HG02852 (cell line): ENCODE data around the gene CAMK1D.
"Not testable (repeated sequence)": the region's sequence is repeated elsewhere in the genome, so short reads cannot be mapped to it uniquely, and the experiment has no call there.

Source experiments
- ATAC-seq: cut with Tn5 transposase; IDR thresholded peaks from one replicate; pipeline ENCODE4 v1.9.1; 2021; ENCODE audit warnings: mild to moderate bottlenecking, moderate library complexity; ENCODE audit not compliant: unreplicated experiment

CAMK1D gene

GRCh38 chr10:12348870-12349628 is at the start of gene CAMK1D:
Gene CAMK1D (plus strand): TSS chr10:12349547.
- peak; percentile 39 for ATAC-seq

- ATAC-seq, result not testable (repeated sequence)
Observed at GRCh38 chr10:12301036-12301435, 48.3 kb upstream of the CAMK1D start.

- no peak for ATAC-seq
Observed at GRCh38 chr10:12308057-12308456, 41.3 kb upstream of the CAMK1D start.

- ATAC-seq, result no peak
Observed at GRCh38 chr10:12308736-12309375, 40.5 kb upstream of the CAMK1D start.

GRCh38 chr10:12309783-12310182 is 39.6 kb upstream of the CAMK1D start:
- ATAC-seq, result not testable (repeated sequence)

- no peak for ATAC-seq
Observed at GRCh38 chr10:12314836-12315235, 34.5 kb upstream of the CAMK1D start.

GRCh38 chr10:12319076-12319475 is 30.3 kb upstream of the CAMK1D start:
- no peak for ATAC-seq

- ATAC-seq, result no peak
Observed at GRCh38 chr10:12320892-12321291, 28.5 kb upstream of the CAMK1D start.

GRCh38 chr10:12321641-12322040 is 27.7 kb upstream of the CAMK1D start:
- ATAC-seq, result no peak

GRCh38 chr10:12322583-12323131 is 26.7 kb upstream of the CAMK1D start:
- ATAC-seq, result no peak

- ATAC-seq, result no peak
Observed at GRCh38 chr10:12324530-12324929, 24.8 kb upstream of the CAMK1D start.

- no peak for ATAC-seq
Observed at GRCh38 chr10:12327074-12327473, 22.3 kb upstream of the CAMK1D start.

GRCh38 chr10:12327476-12327875 is 21.9 kb upstream of the CAMK1D start:
- ATAC-seq, result no peak

GRCh38 chr10:12328312-12328711 is 21.0 kb upstream of the CAMK1D start:
- not testable (repeated sequence) for ATAC-seq

GRCh38 chr10:12332572-12333379 is 16.6 kb upstream of the CAMK1D start:
- no peak for ATAC-seq

GRCh38 chr10:12333380-12334185 is 15.8 kb upstream of the CAMK1D start:
- peak; percentile 78 for ATAC-seq

- ATAC-seq, result no peak
Observed at GRCh38 chr10:12334186-12334530, 15.2 kb upstream of the CAMK1D start.

- not testable (repeated sequence) for ATAC-seq
Observed at GRCh38 chr10:12335169-12335568, 14.2 kb upstream of the CAMK1D start.

- no peak for ATAC-seq
Observed at GRCh38 chr10:12337453-12338372, 11.6 kb upstream of the CAMK1D start.

GRCh38 chr10:12338981-12339380 is 10.4 kb upstream of the CAMK1D start:
- ATAC-seq, result no peak
